OCI-LY7 (cell line): ENCODE data around the gene LSMEM2. TPM values are rescaled to one million over a fixed set of nuclear protein-coding genes. Genes with fewer than 3 reads are reported as not detected.
"Not testable (repeated sequence)": the region's sequence is repeated elsewhere in the genome, so short reads cannot be mapped to it uniquely, and the experiment has no call there.

ENCODE experiments used
- BruUV-seq: library from RNA; stranded (reverse); fragments of 400-500 nt; replicated peaks from 2 replicates; lab custom pipeline; 2021; lab: Mats Ljungman, UMichigan
- CTCF ChIA-PET: fragments of 300-600 bp; sonication (Branson Sonifier 250); formaldehyde crosslinking; loops from one replicate; lab custom pipeline; 2022; ENCODE audit warnings: antibody characterized with exemption; ENCODE audit not compliant: unreplicated experiment; lab: Charles Lee
- POLR2A ChIA-PET: fragments of 300-600 bp; sonication (Branson Sonifier 250); formaldehyde crosslinking; loops from one replicate; lab custom pipeline; 2022; ENCODE audit warnings: antibody characterized with exemption; lab: Charles Lee
- DNase-seq: peaks from one replicate; pipeline ENCODE4 v3.0.0-alpha.2; 2015; ENCODE audit warnings: low spot score
- H2AFZ ChIP-seq: fragments of 200-600 bp; sonication (generic), shearing (Covaris generic); 2 replicates; pipeline ENCODE4 v1.6.1; 2014; ENCODE audit warnings: mild to moderate bottlenecking, antibody characterized with exemption, low read length, moderate library complexity
- H3K27ac ChIP-seq: fragments of 200-600 bp; sonication (generic); 2 replicates; pipeline ENCODE4 v1.5.1; 2014; ENCODE audit warnings: mixed run types, low read depth, mild to moderate bottlenecking, moderate library complexity, low read length, inconsistent platforms; ENCODE audit not compliant: poor library complexity, severe bottlenecking
- H3K36me3 ChIP-seq: fragments of 200-600 bp; sonication (generic); 2 replicates; pipeline ENCODE4 v1.6.1; 2014; ENCODE audit warnings: mild to moderate bottlenecking, antibody characterized with exemption, low read length, moderate library complexity, mixed read lengths; ENCODE audit not compliant: insufficient read depth
- H3K4me1 ChIP-seq: fragments of 200-600 bp; sonication (generic); 2 replicates; pipeline ENCODE4 v1.5.1; 2014; ENCODE audit warnings: mild to moderate bottlenecking, low read length; ENCODE audit not compliant: insufficient read depth, poor library complexity, severe bottlenecking
- H3K4me2 ChIP-seq: fragments of 200-600 bp; sonication (generic); 2 replicates; pipeline ENCODE4 v1.6.1; 2014; ENCODE audit warnings: mild to moderate bottlenecking, low read length
- H3K4me3 ChIP-seq: fragments of 200-600 bp; sonication (generic); 2 replicates; pipeline ENCODE4 v1.5.1; 2014; ENCODE audit warnings: mild to moderate bottlenecking, low read depth, low read length; ENCODE audit not compliant: poor library complexity, severe bottlenecking
- H3K79me2 ChIP-seq: fragments of 200-600 bp; sonication (generic); 2 replicates; pipeline ENCODE4 v1.6.1; 2016; ENCODE audit warnings: low read depth, mild to moderate bottlenecking, low read length, moderate library complexity, mixed read lengths; ENCODE audit not compliant: insufficient read depth
- H3K9me2 ChIP-seq: fragments of 200-600 bp; sonication (generic); 2 replicates; pipeline ENCODE4 v1.6.1; 2016; ENCODE audit warnings: mild to moderate bottlenecking, low read length, mixed read lengths; ENCODE audit not compliant: insufficient read depth
- H3K9me3 ChIP-seq: fragments of 200-600 bp; sonication (generic); 2 replicates; pipeline ENCODE4 v1.6.1; 2014; ENCODE audit warnings: mild to moderate bottlenecking, mixed run types, low read length, mixed read lengths
- H4K20me1 ChIP-seq: fragments of 200-600 bp; sonication (generic); 2 replicates; pipeline ENCODE4 v1.6.1; 2014; ENCODE audit warnings: mild to moderate bottlenecking, antibody characterized with exemption, low read length, moderate library complexity, mixed read lengths; ENCODE audit not compliant: insufficient read depth
- EZH2phosphoT487 ChIP-seq: fragments of 200-600 bp; sonication (generic); IDR thresholded peaks from 2 replicates; pipeline ENCODE4 v1.6.1; 2018; ENCODE audit warnings: low read depth, borderline replicate concordance, mild to moderate bottlenecking, mixed run types, antibody characterized with exemption, low read length, moderate library complexity, mixed read lengths
- intact Hi-C: fragments of 100-400 bp; cut with micrococcal nuclease; formaldehyde crosslinking; loops from one replicate; pipeline ENCODE4 v1.10.0; 2022; ENCODE audit not compliant: unreplicated experiment
- total RNA-seq, 2 experiments: library from RNA; depleted of rRNA in 1 of 2; stranded (reverse); fragments of >200 nt in 1 of 2; shearing (Covaris generic) in 1 of 2; gene quantifications; 2 replicates each; pipeline ENCODE4 v1.2.3, GENCODE V29; 2014 to 2022
- TF ChIP-seq, protein P1 (sequence below): fragments of 200-600 bp; sonication (generic); conservative IDR thresholded peaks from 2 replicates; pipeline ENCODE4 v1.5.1; 2014; ENCODE audit warnings: mild to moderate bottlenecking, antibody characterized with exemption, low read length, moderate library complexity, mixed read lengths

The LSMEM2 gene
- total RNA-seq, 2 experiments from 2014 or later: not detected

DNA sequence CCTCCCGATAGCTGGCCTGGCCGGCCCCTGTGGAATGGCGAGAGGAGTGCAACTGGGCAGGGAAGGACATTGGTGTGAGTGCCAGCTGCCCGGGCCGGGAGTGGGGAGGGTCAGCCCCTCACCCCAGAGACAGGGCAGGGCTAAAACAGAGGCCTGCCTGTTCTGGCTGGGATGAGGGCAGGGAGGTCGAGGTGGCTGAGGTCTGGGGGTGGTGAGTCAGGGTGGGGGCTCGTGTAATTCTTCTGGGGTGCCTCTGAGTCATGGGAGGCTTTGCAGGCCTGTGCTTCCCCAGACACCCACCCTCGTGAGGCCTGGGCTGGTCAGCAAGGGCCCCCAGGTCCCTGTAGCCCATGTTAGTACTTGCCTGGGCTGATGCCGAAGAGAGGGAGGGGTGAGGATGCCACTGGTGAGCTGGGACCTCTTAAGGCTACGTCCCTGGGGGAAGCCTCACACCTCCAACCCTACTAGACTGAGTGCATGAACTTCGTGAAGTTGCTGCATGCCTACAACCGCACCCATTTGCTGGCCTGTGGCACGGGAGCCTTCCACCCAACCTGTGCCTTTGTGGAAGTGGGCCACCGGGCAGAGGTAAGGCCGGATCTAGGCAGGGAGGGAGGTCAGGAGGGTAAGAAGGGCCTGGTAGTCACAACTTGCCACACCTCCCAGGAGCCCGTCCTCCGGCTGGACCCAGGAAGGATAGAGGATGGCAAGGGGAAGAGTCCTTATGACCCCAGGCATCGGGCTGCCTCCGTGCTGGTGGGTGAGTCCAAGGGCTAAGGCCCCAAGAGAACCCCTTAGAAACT lies 8.3 kb upstream of the LSMEM2 start:
- H2AFZ ChIP-seq: no peak overlapping the region
- TF ChIP-seq EZH2phosphoT487: no peak
- TF ChIP-seq, protein P1, sequence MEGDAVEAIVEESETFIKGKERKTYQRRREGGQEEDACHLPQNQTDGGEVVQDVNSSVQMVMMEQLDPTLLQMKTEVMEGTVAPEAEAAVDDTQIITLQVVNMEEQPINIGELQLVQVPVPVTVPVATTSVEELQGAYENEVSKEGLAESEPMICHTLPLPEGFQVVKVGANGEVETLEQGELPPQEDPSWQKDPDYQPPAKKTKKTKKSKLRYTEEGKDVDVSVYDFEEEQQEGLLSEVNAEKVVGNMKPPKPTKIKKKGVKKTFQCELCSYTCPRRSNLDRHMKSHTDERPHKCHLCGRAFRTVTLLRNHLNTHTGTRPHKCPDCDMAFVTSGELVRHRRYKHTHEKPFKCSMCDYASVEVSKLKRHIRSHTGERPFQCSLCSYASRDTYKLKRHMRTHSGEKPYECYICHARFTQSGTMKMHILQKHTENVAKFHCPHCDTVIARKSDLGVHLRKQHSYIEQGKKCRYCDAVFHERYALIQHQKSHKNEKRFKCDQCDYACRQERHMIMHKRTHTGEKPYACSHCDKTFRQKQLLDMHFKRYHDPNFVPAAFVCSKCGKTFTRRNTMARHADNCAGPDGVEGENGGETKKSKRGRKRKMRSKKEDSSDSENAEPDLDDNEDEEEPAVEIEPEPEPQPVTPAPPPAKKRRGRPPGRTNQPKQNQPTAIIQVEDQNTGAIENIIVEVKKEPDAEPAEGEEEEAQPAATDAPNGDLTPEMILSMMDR: no peak
- H3K4me1 ChIP-seq: peaks cover 5% of the 10 kb centered on the region
- no peaks in the 10 kb centered on the region for H3K9me2 ChIP-seq
- POLR2A ChIA-PET: interaction anchor here (0.6 kb wide), 1 partner anchor 9 kb away, joined by 3 read pairs; no protein-coding TSS in a partner anchor
- intact Hi-C loops: no loop called here
- no peaks in the 10 kb centered on the region for H3K36me3 ChIP-seq
- DNase-seq: no peak
- H3K27ac ChIP-seq: no peak overlapping the region
- no peak overlapping the region for H3K4me2 ChIP-seq
- no peaks in the 10 kb centered on the region for H3K79me2 ChIP-seq
- BruUV-seq: no TSS peak
- no peaks in the 10 kb centered on the region for H4K20me1 ChIP-seq
- CTCF ChIA-PET: no interaction called here
- no peaks in the 10 kb centered on the region for H3K9me3 ChIP-seq
- H3K4me3 ChIP-seq: no peak overlapping the region

DNA sequence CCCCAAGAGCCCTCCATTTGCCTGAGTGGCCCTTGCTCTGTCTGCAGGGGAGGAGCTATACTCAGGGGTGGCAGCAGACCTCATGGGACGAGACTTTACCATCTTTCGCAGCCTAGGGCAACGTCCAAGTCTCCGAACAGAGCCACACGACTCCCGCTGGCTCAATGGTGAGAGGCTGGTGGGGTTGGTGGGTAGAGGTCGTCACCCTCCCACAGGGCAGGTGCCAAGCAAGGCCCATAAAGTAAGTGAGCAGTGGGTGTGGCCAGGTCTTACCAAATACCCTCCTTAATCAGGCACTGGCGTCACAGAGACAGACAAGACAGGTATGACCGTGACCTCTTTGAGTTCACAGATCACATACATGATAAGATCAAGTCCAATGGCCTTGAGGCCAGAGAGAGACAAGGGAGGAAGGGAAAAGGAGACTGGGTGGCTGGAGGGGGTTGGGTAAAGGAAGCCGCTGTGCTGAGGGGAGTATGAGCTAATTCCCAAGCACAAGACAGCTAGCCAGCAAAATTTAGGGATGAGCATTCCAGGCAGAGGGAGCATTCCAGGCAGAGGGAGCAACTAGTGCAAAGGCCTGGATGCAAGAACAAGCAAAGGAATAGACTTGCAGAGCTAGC lies 7.5 kb upstream of the LSMEM2 start:
- no TSS peak for BruUV-seq
- H3K4me3 ChIP-seq: no peak overlapping the region
- POLR2A ChIA-PET: interaction anchor here (0.7 kb wide), 1 partner anchor 25 kb away, joined by 3 read pairs; no protein-coding TSS in a partner anchor

DNA sequence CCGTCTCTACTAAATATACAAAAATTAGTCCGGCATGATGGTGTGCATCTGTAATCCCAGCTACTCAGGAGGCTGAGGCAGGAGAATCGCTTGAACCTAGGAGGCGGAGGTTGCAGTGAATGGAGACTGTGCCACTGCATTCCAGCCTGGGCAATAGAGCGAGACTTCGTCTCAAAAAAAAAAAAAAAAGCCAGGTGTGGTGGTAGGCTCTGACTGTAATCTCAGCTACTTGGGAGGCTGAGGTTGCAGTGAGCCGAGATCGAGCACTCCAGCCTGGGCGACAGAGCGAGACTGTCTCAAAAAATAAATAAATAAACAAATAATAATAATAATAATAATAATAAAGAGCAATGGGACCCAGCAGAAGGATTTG lies 6.4 kb upstream of the LSMEM2 start:
- POLR2A ChIA-PET: interaction anchor here (0.7 kb wide), 1 partner anchor 92 kb away, joined by 5 read pairs; no protein-coding TSS in a partner anchor
- intact Hi-C loops: loop anchor here (2.0 kb wide), 1 partner anchor 152 kb away; no protein-coding TSS in a partner anchor
- H3K4me1 ChIP-seq, DNase-seq, H3K27ac ChIP-seq, H2AFZ ChIP-seq, H3K9me2 ChIP-seq, H3K4me3 ChIP-seq, CTCF ChIA-PET, H3K9me3 ChIP-seq, H4K20me1 ChIP-seq, H3K79me2 ChIP-seq, H3K36me3 ChIP-seq, H3K4me2 ChIP-seq, BruUV-seq: not testable (repeated sequence)

More for the DNA sequence above, 7.5 kb upstream of the LSMEM2 start:
- Histone ChIP-seq H4K20me1 (no peaks in the 10 kb centered on the region), H3K36me3 (no peaks in the 10 kb centered on the region), H3K4me1 (peaks cover 5% of the 10 kb centered on the region), H3K9me2 (no peaks in the 10 kb centered on the region), H3K27ac (no peak overlapping the region), H3K4me2 (no peak overlapping the region), H3K79me2 (no peaks in the 10 kb centered on the region), H3K9me3 (no peaks in the 10 kb centered on the region), H2AFZ (no peak overlapping the region)
- no peak for DNase-seq
- intact Hi-C loops: no loop called here
- CTCF ChIA-PET: no interaction called here
- TF ChIP-seq, protein P1: no peak
- TF ChIP-seq EZH2phosphoT487: no peak
